GM19468 (cell line): ENCODE measurements around the gene SETMAR.

Experiments
- ATAC-seq: cut with Tn5 transposase; IDR thresholded peaks from one replicate; pipeline ENCODE4 v1.9.1; 2021; ENCODE audit warnings: mild to moderate bottlenecking, moderate library complexity, moderate number of reproducible peaks; ENCODE audit not compliant: unreplicated experiment; ENCODE audit errors: extremely low read depth

Gene SETMAR

DNA sequence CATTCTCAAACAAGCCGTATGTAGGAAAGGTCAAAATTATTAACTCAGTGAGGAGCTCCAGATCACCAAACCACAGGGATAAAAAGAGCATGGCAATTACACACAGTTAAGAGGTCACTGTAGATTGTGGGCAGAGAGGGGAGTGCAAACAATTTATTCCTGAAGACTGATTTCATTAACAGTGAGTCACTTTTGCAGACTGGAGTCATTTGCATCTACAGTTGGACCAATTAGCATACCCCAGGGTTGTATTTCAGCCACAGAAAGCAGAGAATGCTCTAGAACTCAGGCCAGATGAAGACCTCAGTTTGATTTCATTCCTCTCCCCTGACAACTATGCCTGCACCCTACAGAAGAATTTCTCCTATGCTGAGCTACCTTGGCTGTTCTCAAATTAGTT is 40.1 kb downstream of the SETMAR start:
- no peak for ATAC-seq

DNA sequence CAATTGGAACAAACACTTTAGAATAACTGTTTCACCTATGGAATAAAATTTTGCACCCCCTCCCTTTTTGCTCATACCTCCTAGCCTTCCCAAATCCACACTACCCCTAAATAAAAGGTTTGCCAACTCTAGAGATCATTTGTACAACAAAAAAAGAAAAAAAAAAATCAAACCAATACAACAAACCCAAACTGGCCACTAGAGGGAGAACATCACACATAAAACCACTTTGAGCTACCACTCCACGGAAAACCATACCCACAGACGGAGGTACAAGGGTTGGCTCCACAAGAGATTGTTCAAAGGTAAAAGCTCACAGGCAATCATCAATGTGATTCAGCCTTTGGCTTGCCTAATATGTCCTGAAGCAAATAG is 47.6 kb downstream of the SETMAR start:
- no peak for ATAC-seq

DNA sequence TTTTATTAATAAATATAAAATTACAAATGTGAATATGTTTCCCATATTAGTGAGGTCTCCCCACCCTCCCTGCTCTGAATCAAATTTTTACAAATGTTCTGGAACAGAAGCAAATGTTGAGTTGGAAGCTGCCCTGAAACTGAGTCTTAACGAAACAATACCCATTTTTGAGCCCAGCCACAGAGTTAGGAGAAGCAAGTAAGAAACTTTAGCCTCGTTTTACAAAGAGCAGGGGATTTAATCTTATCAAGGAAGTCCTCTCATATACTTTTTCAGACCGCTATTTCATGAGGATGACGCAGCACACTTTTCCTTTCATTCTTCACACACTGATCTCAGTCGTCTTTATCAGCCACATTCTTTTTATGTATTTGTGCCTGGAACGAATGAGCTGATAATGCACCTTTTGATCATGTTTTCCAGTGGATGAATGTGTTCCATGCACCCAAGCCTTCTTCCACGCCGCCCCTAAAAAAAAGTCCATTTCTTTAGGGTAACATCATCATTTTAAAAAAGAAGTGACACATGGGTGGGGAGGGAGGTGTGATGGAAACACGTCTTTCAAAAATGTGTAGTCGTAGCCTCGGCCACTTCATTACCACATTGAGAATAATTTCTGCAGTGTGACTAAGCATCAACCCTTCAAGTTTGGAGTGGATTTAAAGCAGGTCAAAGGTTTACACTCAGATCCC is 48.1 kb downstream of the SETMAR start:
- no peak for ATAC-seq

DNA sequence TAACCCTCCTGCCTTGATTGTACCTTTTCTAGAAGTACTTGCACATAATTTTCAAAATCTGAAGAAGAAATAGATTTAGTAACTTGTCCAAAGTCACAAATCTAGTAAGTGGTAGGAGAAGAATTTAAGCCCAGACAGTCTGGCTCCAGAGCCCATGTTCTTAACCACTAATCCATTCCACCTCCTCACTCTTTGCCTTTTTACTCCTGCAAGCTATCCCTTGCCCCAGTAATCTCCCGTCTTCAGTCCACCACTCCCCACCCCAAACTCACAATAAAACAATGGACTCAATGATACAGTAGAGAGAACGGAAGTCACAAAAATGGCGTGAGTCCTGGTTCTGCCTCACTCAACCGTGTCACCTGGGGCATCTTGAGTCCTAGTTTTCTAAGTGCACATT is 48.7 kb downstream of the SETMAR start:
- no peak for ATAC-seq

DNA sequence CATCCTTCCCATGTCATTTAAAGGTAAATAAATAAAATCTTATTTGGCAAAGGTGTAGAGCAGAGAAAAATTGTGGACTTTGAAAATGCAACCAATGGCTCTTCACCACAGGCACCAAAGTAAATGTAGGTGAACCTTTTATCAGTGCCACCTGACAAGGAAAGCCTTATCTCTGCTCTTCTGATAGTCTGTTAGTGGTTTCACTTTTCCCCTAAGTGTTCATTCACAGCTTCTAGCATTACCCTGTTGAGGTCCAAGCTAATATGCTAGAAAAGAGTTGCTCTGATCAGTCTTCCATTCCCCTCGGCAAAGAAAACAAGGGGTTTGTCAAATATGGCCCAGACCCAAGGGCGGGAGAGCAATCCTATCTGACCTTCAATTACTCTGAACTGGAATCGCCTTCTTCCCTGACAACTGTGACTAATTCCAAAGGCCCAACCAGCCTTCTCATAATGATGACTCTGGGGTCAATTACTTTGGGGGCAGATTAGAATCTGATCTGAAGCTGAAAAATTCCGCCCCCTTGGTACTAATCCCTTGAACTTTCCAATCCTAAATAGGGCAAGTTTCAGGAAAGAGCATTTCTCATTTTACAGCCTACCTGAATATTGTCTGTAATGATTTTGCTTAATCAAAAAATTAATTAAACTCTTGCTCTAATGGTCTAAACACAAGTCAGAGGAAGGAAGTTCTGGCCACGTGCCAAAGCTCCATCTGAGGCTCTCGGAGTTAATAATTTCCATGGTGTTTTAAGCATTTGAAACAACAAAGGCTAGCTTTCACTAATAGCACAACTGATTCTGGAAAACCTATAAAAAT is 52.4 kb downstream of the SETMAR start:
- ATAC-seq, result no peak

DNA sequence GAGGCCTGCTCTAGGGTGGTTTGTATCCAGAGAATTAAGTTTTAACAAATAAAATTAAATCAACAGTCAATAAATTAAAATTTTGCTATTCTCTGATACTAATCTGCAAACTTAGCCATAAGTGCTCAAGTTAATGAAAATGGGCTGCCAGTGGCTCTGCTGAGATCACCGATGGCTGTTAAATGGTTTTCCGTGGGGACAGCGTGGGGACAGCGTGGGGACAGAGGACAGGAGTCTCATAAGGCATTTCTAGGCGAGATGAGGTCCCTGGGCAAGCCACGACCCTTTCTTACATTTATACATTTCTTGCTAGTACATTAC is 53.0 kb downstream of the SETMAR start:
- no peak for ATAC-seq

DNA sequence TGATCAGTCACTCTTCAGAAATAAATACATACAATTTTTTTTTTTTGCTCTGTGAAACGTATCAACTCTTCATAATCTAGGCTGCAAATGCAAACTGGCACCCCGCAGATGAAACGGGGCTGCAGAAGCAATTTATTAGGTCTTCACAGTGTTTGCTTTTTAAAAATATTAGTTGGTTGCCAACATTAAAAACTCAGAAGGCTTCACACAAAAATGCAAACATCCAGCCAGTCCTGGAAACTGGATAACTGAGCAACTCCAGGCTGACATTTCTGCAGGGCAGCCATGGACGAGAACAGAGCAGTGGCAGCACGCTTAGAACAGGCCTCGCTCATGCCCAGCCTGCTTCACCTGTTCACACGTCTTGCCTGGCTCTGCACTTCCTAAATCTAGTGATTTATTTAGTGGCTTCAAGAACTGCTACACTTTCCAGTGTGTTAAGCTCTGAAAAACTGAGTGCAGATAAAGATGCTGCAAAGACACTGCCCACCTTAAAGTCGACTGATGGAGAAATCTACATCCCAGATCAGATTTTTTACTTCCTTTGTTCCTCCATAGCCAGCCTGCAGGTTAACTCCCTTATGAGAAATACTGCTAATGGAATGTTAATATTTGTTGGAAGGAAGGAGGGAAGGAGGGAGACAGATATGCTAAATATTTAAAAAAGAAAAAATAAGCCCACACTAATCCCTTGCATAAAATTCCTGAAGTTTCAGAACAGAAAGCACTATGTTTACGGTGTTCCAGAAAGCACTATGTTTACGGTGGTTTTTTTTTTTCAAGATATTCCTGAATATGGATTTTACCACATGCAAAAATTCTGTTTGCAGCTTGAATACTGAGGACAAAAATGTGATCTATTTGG is 53.6 kb downstream of the SETMAR start:
- ATAC-seq, result no peak

DNA sequence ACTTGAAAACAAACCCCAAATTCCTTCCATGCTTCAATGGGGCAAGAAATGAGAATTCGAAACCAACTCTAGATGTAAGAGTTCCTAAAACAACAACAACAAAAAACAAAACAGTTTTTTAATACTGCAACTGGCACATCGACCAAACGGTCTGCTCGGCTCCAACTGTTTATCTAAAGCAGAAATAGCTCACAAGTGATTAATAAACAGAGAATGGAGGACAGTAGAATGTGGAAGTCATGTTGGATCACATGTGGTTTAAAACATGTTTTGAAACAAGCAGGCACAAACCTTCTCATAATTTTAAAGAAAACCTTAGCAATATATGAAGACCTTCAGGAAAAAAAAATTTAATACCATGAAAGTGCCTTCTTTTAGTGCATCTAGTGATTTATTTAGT is 55.1 kb downstream of the SETMAR start:
- ATAC-seq, result no peak

DNA sequence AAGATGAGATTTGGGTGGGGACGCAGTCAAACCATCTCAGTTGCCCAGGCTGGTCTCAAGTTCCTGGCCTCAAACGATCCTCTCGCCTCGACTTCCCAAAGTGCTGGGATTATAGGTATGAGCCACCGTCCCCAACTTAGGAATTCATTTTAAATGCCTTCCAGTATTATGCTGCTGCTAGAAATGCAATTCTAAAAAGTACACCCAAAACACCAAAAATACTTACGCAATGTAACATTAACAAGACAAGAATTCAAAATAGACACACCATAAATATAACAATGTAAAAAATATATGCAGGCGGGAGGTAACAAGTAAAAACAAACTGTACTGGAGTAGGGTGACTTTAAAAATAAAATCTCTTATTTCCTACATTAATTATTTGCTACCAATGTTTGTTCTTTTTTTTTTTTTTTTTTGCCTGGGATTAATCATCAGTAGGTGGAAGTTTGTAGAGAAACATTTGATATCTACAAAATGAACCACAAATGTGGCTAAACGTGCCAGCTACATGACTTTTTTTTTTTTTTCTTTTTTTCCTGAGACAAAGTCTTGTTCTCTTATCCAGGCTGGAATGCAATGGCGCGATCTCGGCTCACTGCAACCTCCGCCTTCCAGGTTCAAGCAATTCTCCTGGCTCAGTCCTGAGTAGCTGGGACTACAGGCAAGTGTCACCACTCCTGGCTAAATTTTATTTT is 56.8 kb downstream of the SETMAR start:
- ATAC-seq, result no peak

DNA sequence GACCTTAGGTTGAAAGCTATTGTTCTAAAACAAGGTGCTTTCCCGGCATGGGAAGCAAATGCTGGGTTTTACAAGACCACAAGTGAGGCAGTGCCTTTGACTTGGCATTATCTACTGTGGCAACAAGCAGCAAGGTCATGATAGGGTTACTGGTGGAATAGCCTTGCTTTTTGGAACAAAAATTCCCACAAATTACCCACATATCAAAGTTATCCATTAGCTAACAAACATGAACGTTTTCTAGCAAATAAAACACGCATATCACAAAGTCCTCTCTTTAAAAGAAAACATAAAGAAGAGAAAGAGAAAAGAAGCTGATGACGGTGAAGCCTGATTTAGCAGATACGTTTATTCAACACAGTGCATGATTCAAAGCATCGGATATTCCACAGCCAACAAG is 57.6 kb downstream of the SETMAR start:
- ATAC-seq, result no peak

DNA sequence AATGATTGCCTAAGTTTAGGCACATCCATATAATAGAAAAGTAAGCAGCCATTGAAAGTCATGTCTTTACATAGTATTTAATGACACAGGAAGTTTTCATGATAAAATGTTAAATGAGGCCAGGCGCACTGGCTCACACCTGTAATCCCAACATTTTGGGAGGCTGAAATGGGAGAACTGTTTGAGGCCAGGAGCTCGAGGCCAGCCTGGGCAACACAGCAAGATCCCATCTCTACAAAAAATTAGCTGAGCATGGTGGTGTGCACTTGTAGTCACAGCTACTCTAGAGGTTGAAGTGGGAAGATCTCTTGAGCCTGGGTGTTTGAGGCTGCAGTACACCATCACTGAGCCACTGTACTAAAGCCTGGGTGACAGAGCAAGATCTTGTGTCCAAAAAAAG is 59.4 kb downstream of the SETMAR start:
- ATAC-seq, result no peak
